SJCRH30 (cell line): ENCODE results near the gene SPTLC2. TPM values are rescaled to one million over a fixed set of nuclear protein-coding genes. Genes with fewer than 3 reads are reported as not detected.
"Not testable (repeated sequence)": the region's sequence is repeated elsewhere in the genome, so short reads cannot be mapped to it uniquely, and the experiment has no call there.

ENCODE experiments used
- DNase-seq, 2 experiments: peaks; one replicate each; pipeline ENCODE4 v3.0.0-alpha.2; 2015 to 2020
- H3K27ac ChIP-seq: fragments of 250-450 bp; sonication (Bioruptor Pico); 2 replicates; pipeline ENCODE4 v1.5.1; 2020; ENCODE audit warnings: mild to moderate bottlenecking, moderate library complexity
- H3K27me3 ChIP-seq: fragments of 250-450 bp; sonication (Bioruptor Pico); 2 replicates; pipeline ENCODE4 v1.5.1; 2020; ENCODE audit warnings: mild to moderate bottlenecking, moderate library complexity
- H3K36me3 ChIP-seq: fragments of 250-450 bp; sonication (Bioruptor Pico); 2 replicates; pipeline ENCODE4 v1.5.1; 2020; ENCODE audit warnings: mild to moderate bottlenecking, moderate library complexity
- H3K4me1 ChIP-seq: fragments of 250-450 bp; sonication (Bioruptor Pico); 2 replicates; pipeline ENCODE4 v1.5.1; 2020; ENCODE audit warnings: mild to moderate bottlenecking, moderate library complexity
- H3K4me3 ChIP-seq: fragments of 250-450 bp; sonication (Bioruptor Pico); 2 replicates; pipeline ENCODE4 v1.5.1; 2020; ENCODE audit warnings: mild to moderate bottlenecking, moderate library complexity
- H3K9me3 ChIP-seq: fragments of 250-450 bp; sonication (Bioruptor Pico); replicated peaks from 2 replicates; pipeline ENCODE4 v1.5.1; 2020; ENCODE audit warnings: mild to moderate bottlenecking, moderate library complexity
- total RNA-seq: library from RNA; depleted of rRNA; stranded (reverse); fragments of >200 nt; shearing (Covaris generic); gene quantifications from 2 replicates; pipeline ENCODE4 v1.2.3, GENCODE V29; 2014

Gene SPTLC2
- total RNA-seq, 1 experiment from 2014 or later, result 15.1 TPM

DNA sequence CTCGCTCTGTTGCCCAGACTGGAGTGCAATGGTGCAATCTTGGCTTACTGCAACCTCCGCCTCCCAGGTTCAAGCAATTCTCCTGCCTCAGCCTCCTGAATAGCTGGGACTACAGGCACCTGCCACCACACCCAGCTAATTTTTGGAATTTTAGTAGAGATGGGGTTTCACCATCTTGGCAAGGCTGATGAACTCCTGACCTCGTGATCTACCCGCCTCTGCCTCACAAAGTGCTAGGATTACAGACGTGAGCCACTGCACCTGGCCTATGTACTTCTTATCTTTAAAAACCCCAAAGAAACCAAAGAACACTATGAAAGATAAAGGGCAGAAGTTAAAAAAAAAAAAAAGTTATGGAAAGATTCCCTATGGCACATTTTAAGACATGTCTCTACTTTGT lies 79.5 kb downstream of the SPTLC2 start:
- not testable (repeated sequence) for H3K9me3 ChIP-seq, H3K36me3 ChIP-seq, DNase-seq, H3K27ac ChIP-seq, H3K4me1 ChIP-seq, H3K27me3 ChIP-seq, H3K4me3 ChIP-seq

DNA sequence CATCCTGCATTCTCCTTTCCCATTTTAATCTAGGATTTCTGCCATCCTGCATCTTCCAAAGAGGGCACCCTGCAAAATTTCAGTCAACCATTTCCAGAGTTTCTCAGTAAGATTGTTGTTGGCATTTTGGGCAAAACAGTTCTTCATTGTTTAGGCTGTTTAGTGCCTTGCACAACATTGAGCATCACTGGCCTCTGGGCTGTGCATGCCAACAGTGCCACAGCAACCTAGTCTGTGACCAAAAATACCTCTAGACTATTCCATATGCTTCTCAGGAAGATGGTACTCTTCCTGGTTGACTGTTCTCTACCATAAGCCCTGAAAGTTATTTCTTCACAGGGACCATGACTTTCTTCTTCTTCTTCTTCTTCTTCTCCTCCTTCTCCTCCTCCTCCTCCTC lies 85.4 kb downstream of the SPTLC2 start:
- Histone ChIP-seq H3K27me3 (no peaks in the 10 kb centered on the region), H3K4me3 (no peak overlapping the region), H3K36me3 (no peaks in the 10 kb centered on the region; the same call in 1 of the 2 replicates), H3K4me1 (no peaks in the 10 kb centered on the region), H3K27ac (no peak overlapping the region), H3K9me3 (no peaks in the 10 kb centered on the region)
- no peak for DNase-seq

DNA sequence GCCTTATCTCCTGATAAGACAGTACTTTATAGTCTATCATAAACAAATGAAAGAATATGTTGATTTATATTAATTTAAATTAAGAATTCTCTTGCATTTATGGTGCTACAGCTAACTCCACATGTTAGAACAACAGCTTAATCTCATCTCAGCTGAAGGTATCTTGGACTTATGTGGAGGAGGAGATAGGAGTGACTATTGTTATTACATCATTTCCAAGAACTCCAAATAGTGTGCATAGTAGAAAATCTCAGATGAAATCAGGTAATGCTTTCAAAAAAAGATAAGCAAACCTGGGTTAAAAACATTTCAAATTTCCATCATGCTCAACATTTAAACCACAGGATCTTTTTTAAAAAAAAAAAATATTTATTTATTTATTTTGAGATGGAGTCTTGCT lies 86.5 kb downstream of the SPTLC2 start:
- no peaks in the 10 kb centered on the region; the same call in 1 of the 2 replicates for H3K36me3 ChIP-seq
- no peak overlapping the region for H3K27ac ChIP-seq
- no peaks in the 10 kb centered on the region for H3K4me1 ChIP-seq
- H3K27me3 ChIP-seq, result no peaks in the 10 kb centered on the region
- DNase-seq, result no peak
- H3K4me3 ChIP-seq, result no peak overlapping the region
- no peaks in the 10 kb centered on the region for H3K9me3 ChIP-seq

DNA sequence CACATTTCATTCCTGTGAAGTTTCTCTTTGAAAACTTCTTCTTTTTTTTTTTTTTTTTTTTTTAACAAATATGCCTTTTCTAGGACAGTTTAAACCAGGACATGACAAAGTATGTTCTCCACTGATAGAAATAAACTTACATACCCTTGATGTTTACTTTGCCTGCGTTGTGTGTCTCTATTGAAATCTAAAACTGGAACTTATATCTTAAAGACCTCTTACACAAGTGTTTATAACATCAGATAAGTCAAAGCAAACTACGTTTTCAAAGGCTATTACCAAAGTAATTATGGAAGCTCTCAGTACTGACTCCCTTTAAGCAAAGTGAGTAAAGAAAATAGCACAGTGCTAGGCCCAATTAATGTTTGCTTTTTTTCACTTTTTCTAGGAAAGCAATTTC lies 87.2 kb downstream of the SPTLC2 start:
- H3K4me1 ChIP-seq, result no peaks in the 10 kb centered on the region
- H3K9me3 ChIP-seq, result no peaks in the 10 kb centered on the region
- no peak overlapping the region for H3K27ac ChIP-seq
- no peak for DNase-seq
- H3K27me3 ChIP-seq, result no peaks in the 10 kb centered on the region
- no peaks in the 10 kb centered on the region; the same call in 1 of the 2 replicates for H3K36me3 ChIP-seq
- no peak overlapping the region for H3K4me3 ChIP-seq

DNA sequence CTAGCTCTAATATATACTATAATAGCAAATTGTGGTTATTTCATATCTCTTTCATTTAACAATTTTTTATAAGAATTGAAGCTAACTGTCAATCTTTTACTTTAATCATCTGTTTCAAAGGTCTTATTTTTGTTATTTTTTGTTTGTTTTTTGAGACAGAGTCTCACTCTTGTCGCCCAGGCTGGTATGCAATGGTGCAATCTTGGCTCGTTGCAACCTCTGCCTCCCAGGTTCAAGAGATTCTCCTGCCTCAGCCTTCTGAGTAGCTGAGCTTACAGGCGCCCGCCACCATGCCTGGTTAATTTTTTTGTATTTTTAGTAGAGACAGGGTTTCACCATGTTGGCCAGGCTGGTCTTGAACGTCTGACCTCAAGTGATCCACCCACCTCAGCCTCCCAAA lies 87.7 kb downstream of the SPTLC2 start:
- H3K9me3 ChIP-seq, H3K4me3 ChIP-seq, H3K27me3 ChIP-seq, H3K36me3 ChIP-seq, H3K4me1 ChIP-seq, DNase-seq, H3K27ac ChIP-seq: not testable (repeated sequence)

DNA sequence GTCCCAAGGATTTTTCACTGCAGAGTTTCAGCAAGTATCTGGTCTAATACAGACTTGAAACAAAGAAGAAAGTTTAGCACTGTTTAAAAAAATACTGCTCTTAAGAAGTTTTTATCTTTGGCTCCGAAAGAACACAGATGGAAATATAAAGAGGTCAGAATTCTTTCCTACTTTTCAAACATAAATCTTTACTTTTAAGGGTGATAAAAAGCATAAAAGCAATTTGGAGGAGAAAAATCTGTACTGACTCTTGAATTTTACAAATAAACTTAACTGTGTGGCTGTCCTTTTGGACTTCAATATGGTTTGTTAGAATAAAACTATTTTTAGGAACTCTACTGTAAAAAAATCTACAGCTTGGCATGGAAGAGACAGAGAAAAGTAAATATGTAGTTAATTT lies 90.2 kb downstream of the SPTLC2 start:
- Histone ChIP-seq H3K9me3 (no peaks in the 10 kb centered on the region), H3K27ac (no peak overlapping the region), H3K4me3 (no peak overlapping the region), H3K36me3 (no peaks in the 10 kb centered on the region; the same call in 1 of the 2 replicates), H3K27me3 (no peaks in the 10 kb centered on the region), H3K4me1 (no peaks in the 10 kb centered on the region)
- no peak for DNase-seq

DNA sequence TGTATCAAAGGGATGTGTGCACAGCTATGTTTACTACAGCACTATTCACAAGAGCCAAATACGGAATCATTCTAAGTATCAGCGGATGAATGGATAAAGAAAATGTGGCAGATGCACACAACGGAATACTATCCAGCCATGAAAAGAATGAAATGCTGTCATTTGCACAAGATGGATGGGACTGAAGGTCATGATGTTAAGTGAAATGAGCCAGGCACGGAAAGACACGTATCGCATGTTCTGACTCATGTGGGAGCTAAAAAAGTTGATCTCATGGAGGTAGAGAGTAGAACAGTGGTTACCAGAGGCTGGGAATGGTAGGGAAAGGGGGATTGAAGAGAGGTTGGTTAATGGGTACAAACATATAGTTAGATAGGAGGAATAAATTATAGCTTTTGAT lies 91.9 kb downstream of the SPTLC2 start:
- H3K9me3 ChIP-seq, result no peaks in the 10 kb centered on the region
- DNase-seq, result no peak
- no peaks in the 10 kb centered on the region; the same call in 1 of the 2 replicates for H3K36me3 ChIP-seq

DNA sequence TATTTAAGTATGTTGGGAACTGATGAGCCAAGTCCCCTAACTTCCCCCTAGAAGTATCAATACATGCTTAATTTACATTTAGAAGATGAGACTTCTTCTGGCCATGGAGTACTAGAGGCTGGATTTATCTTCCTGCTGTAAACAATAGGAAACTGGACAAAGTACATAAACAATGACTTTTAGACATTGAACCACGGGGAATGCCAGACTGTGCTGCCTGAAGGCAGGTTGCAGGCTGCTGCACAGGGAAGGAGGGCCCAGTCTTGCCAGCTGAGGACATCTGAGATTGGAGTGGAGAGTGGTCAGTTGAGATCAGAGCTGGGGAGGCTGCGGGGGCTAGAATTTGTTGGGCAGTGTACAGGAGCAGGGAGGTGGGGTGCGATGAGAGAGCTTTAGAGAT lies 93.3 kb downstream of the SPTLC2 start:
- no peak overlapping the region for H3K4me3 ChIP-seq
- H3K36me3 ChIP-seq, result no peaks in the 10 kb centered on the region; the same call in 1 of the 2 replicates
- H3K9me3 ChIP-seq, result no peaks in the 10 kb centered on the region
- DNase-seq, result no peak
- no peaks in the 10 kb centered on the region for H3K4me1 ChIP-seq
- H3K27ac ChIP-seq, result no peak overlapping the region
- H3K27me3 ChIP-seq, result no peaks in the 10 kb centered on the region

More for the DNA sequence above, 91.9 kb downstream of the SPTLC2 start:
- H3K27me3 ChIP-seq, result no peaks in the 10 kb centered on the region
- no peaks in the 10 kb centered on the region for H3K4me1 ChIP-seq
- H3K4me3 ChIP-seq, result no peak overlapping the region
- H3K27ac ChIP-seq, result no peak overlapping the region

DNA sequence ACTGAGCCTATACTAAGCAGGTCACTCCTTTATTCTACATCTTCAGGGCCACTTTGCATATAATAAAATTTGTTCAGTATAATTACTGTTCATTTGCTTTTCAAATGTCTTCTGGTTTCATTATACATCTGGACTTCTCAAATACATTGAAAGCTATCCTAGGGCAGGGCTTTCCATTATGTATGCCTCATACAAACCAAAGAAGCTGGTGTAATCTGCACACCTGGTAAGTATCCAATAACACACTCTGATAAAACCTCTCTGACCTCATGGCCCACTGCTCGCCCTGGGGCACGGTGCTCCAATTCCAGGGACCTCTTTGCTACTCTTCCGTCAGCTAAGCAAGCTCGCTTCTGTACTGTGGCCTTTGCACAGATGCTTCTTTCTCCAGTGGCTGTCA lies 95.9 kb downstream of the SPTLC2 start:
- Histone ChIP-seq H3K9me3 (no peaks in the 10 kb centered on the region), H3K4me3 (no peak overlapping the region), H3K27me3 (no peaks in the 10 kb centered on the region), H3K27ac (no peak overlapping the region), H3K36me3 (peaks cover 4% of the 10 kb centered on the region; the same call in 1 of the 2 replicates), H3K4me1 (no peaks in the 10 kb centered on the region)
- DNase-seq, result no peak

DNA sequence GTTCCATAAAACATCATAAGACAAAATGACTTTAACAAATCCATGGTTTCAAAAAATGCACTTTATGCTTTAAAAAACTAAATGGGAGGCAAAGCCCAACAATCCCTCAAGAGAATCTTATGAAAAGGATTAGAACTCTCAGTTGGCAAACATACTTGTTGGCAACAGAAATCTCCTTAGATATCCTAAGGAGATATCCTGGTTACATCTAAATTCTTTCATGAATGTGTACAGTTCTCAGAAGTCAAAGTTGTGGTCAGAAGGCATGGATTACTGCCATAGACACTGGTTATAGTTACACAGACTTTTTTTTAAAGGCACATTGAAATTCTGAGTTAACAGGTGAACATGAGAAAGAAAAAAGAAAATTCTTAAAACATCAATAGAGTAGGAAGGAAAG lies 100.3 kb downstream of the SPTLC2 start:
- no peak for DNase-seq
- H3K27me3 ChIP-seq, result no peaks in the 10 kb centered on the region
- no peak overlapping the region for H3K4me3 ChIP-seq
- H3K27ac ChIP-seq, result no peak overlapping the region
- H3K9me3 ChIP-seq, result no peaks in the 10 kb centered on the region
- H3K36me3 ChIP-seq, result peaks cover 4% of the 10 kb centered on the region; the same call in 1 of the 2 replicates
- H3K4me1 ChIP-seq, result no peaks in the 10 kb centered on the region

DNA sequence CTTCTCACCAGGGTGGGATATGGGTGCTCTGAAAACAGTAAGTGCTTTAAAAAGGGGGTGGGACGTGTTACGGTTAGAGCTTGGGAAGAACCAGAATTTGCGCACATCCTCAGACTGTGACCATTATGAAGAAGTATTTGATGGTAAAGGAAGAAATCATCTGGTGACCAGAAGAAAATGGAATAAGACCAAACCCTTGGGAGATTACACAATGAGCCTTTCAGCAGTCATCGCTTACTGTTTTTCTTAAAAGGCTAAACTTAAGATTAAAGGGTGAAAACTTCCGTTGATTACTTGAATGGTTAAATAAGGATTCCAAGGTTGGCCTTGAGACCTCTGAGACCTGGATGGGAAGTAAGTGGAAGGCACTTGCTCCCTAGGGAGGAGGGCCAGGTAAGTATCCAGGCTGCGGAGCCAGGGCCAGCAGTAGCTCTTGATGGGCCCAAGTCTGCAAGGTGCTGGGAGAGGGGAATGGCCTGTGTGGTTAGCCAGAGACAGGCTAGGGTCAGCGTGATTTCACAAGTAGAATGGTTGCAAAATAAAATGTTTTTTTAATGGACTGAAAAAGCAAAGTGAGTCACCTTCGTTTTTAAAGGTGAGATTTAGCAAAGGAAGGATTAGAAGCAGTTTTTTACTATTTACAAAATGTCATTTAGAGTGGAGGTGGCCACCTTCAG lies 104.8 kb downstream of the SPTLC2 start:
- peaks cover 2% of the 10 kb centered on the region; the same call in 1 of the 2 replicates for H3K36me3 ChIP-seq
- H3K9me3 ChIP-seq, result no peaks in the 10 kb centered on the region
- no peak overlapping the region for H3K27ac ChIP-seq
- H3K4me3 ChIP-seq, result no peak overlapping the region
- no peaks in the 10 kb centered on the region for H3K27me3 ChIP-seq
- DNase-seq, result no peak
- no peaks in the 10 kb centered on the region for H3K4me1 ChIP-seq

DNA sequence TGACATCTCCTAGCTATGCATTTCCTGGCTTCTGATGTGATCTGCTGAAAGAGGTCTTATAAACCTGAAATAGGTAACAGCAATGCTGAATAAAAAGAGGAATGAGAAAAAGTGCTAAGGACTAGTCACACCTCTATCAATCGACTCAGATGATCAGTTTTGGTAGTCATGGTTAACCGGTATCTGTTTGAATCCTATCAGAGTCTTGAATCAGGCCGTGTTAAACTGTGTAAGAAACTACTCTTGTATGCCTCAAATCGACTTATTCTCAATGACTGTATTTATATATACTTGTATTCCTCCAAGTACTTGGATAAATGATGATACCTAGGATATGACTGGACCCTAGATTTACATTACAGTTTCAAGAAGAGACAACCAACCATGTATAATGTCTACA lies 107.1 kb downstream of the SPTLC2 start:
- Histone ChIP-seq H3K27ac (no peak overlapping the region), H3K36me3 (peaks cover 2% of the 10 kb centered on the region; the same call in 1 of the 2 replicates), H3K9me3 (no peaks in the 10 kb centered on the region), H3K27me3 (no peaks in the 10 kb centered on the region), H3K4me3 (no peak overlapping the region), H3K4me1 (no peaks in the 10 kb centered on the region)
- no peak for DNase-seq

DNA sequence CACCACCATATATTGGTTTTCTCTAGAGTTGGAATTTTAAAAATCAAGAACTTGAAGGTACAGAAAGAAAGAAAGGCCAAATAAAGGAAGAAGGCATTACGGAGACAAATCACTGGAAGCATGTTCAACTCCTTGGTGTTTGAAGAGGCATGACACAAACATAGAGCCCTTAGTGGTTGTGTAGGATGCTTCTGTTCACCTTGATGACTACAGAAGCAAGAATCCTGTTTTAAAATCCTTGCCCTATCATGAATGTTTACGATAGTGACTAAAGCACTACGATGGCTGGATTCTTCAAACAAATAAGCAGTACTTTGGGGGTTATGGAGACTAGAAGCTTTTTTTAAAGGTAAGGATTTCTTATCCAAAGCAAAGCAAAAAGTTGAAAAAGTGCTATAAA lies 107.6 kb downstream of the SPTLC2 start:
- peaks cover 2% of the 10 kb centered on the region; the same call in 1 of the 2 replicates for H3K36me3 ChIP-seq
- no peaks in the 10 kb centered on the region for H3K4me1 ChIP-seq
- H3K4me3 ChIP-seq, result no peak overlapping the region
- DNase-seq, result no peak
- no peaks in the 10 kb centered on the region for H3K9me3 ChIP-seq
- H3K27ac ChIP-seq, result no peak overlapping the region
- H3K27me3 ChIP-seq, result no peaks in the 10 kb centered on the region

DNA sequence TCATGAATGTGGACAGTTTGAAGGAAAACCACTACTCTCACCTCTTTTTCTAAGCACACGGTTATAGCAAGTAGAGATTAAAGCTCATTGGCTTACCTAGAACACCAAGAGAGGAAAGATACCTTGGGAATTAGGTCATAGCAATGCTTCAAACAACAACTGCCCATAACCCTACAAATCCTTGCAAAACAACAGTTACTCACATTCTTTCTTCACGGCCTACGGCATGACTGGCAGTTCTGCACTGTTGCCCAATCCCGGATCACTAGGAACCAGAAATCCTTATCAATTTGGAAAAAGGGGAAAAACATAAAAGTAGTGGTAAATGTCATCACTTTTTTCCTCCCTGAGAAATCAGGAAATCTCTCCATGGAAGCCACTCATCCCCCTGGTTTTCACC lies 108.2 kb downstream of the SPTLC2 start:
- Histone ChIP-seq H3K9me3 (no peaks in the 10 kb centered on the region), H3K4me3 (no peak overlapping the region), H3K4me1 (no peaks in the 10 kb centered on the region), H3K27ac (no peak overlapping the region), H3K36me3 (peaks cover 2% of the 10 kb centered on the region; the same call in 1 of the 2 replicates), H3K27me3 (no peaks in the 10 kb centered on the region)
- no peak for DNase-seq

DNA sequence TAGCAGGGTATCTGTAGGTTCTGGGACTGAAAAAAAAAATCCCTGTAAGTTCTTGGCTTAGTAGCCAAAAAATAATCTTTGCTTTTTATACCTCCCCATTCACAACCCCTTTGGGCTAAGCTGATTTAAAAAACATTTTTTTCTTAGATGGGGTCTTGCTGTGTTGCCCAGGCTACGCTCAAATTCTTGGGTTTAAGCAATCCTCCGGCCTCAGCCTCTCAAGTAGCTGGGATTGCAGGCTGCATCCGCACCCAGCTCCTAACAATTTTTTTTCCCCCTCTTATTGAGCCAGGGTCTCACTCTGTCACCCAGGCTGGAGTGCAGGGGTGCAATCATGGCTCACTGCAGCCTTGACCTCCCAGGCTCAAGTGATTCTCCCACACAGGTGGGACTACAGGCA lies 108.7 kb downstream of the SPTLC2 start:
- no peak for DNase-seq
- Histone ChIP-seq H3K4me3 (no peak overlapping the region), H3K27me3 (no peaks in the 10 kb centered on the region), H3K4me1 (no peaks in the 10 kb centered on the region), H3K9me3 (peaks cover 3% of the 10 kb centered on the region; the same call in 1 of the 2 replicates), H3K27ac (no peak overlapping the region), H3K36me3 (peaks cover 2% of the 10 kb centered on the region; the same call in 1 of the 2 replicates)

DNA sequence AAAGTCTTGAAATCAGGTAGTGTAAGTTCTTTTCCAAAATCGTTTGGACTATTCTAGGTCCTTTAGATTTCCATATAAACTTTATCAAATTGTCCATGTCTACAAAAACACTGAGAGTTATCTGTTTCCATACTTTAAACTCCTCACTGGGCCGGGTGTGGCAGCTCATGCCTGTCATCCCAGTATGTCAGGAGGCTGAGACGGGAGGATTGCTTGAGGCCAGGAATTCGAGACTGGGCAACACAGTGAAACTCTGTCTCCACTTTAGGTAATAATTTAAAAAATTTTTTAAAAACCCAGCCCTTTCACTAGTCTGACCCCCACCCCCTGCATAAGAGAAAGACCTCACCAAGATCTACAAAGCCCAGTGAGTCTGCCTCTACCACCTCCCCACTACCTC lies 111.4 kb downstream of the SPTLC2 start:
- Histone ChIP-seq H3K27me3 (no peaks in the 10 kb centered on the region), H3K27ac (no peak overlapping the region), H3K36me3 (no peaks in the 10 kb centered on the region), H3K9me3 (peaks cover 3% of the 10 kb centered on the region; the same call in 1 of the 2 replicates), H3K4me1 (no peaks in the 10 kb centered on the region), H3K4me3 (no peak overlapping the region)
- DNase-seq, result no peak
